Measurements from ENCODE around the gene PLGLB2.
"Not testable (repeated sequence)": the region's sequence is repeated elsewhere in the genome, so short reads cannot be mapped to it uniquely, and the experiment has no call there.

DNA sequence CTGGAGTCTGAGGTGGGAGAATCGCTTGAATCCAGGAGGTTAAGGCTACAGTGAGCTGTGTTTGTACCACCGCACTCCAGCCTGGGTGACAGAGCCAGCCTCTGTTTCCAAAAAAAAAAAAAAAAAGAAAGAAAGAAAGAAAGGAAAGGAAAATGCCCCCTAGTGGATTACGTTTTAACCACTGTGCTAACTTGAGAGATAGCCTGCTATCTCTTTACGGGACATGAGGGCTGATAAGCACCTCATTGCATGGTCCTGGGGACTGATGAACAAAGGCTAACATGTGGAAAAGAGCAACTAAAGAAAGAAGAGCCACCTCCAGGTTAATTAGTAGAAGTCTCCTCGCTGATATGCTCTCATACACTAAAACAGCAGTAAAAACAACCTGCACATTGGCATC, 4.2 kb upstream of the PLGLB2 start:
- TF ChIP-seq POLR2AphosphoS5, POLR2A (IDR thresholded peaks at IDR 0.05; ENCODE audit: low read depth, low read length): not testable (repeated sequence)
